ENCODE measurements around the gene TGFBR3L.

- no peak for TF ChIP-seq CREB1 (IDR thresholded peaks at IDR 0.05; ENCODE audit: low read depth)
- TF ChIP-seq KAT2A (conservative IDR thresholded peaks at IDR 0.05; ENCODE audit: control insufficient read depth, low read depth, low read length) = no peak
- TF ChIP-seq NR2C2 (IDR thresholded peaks at IDR 0.05; ENCODE audit: borderline replicate concordance, control insufficient read depth, insufficient read length, low read depth) = no peak
- no peak for TF ChIP-seq SP1 (IDR thresholded peaks at IDR 0.05; ENCODE audit: low read depth, low read length)
- TF ChIP-seq RBBP5 (conservative IDR thresholded peaks at IDR 0.05) = no peak
- no peak for TF ChIP-seq PAX8 (IDR thresholded peaks at IDR 0.05)
These were observed 31.5 kb upstream of the TGFBR3L start for GRCh38 chr19:7883105-7883504.

Measured in GM12878 (cell line).